H9 (cell line): ENCODE data around the gene CDH26. TPM values are rescaled to one million over a fixed set of nuclear protein-coding genes. Genes with fewer than 3 reads are reported as not detected.

Experiments used
- DNase-seq: peaks from one replicate; pipeline ENCODE4 v3.0.0-alpha.2; 2017
- H2AFZ ChIP-seq: one replicate; pipeline ENCODE4 v1.6.1; 2013; ENCODE audit warnings: mild to moderate bottlenecking, low read length, control low read depth, moderate library complexity
- H2AK5ac ChIP-seq: 2 replicates; pipeline ENCODE4 v1.6.1; 2013; ENCODE audit warnings: low read length, control low read depth, mixed read lengths; ENCODE audit not compliant: insufficient read length
- H2BK120ac ChIP-seq: one replicate; pipeline ENCODE4 v1.6.1; 2013; ENCODE audit warnings: low read depth, mild to moderate bottlenecking, low read length, control low read depth, inconsistent platforms; ENCODE audit not compliant: poor library complexity, severe bottlenecking
- H2BK12ac ChIP-seq: 2 replicates; pipeline ENCODE4 v1.6.1; 2013; ENCODE audit warnings: low read length, control low read depth, mixed read lengths, low read depth; ENCODE audit not compliant: insufficient read length
- H2BK15ac ChIP-seq: 2 replicates; pipeline ENCODE4 v1.6.1; 2013; ENCODE audit warnings: low read depth, low read length, control low read depth
- H2BK20ac ChIP-seq: one replicate; pipeline ENCODE4 v1.6.1; 2013; ENCODE audit warnings: low read depth, mild to moderate bottlenecking, low read length, control low read depth, inconsistent platforms; ENCODE audit not compliant: poor library complexity, severe bottlenecking
- H2BK5ac ChIP-seq: 2 replicates; pipeline ENCODE4 v1.6.1; 2013; ENCODE audit warnings: low read length, control low read depth, mixed read lengths; ENCODE audit not compliant: insufficient read length
- H3K14ac ChIP-seq: 2 replicates; pipeline ENCODE4 v1.6.1; 2013; ENCODE audit warnings: low read length, control low read depth; ENCODE audit not compliant: insufficient read depth
- H3K18ac ChIP-seq: 2 replicates; pipeline ENCODE4 v1.6.1; 2013; ENCODE audit warnings: low read depth, mild to moderate bottlenecking, mixed read lengths, low read length, control low read depth; ENCODE audit not compliant: insufficient read length
- H3K23ac ChIP-seq: 2 replicates; pipeline ENCODE4 v1.6.1; 2013; ENCODE audit warnings: low read length, control low read depth, mixed read lengths, low read depth; ENCODE audit not compliant: insufficient read length
- H3K23me2 ChIP-seq: 2 replicates; pipeline ENCODE4 v1.6.1; 2013; ENCODE audit warnings: low read depth, mild to moderate bottlenecking, mixed read lengths, low read length, control low read depth; ENCODE audit not compliant: insufficient read length, poor library complexity, severe bottlenecking
- H3K27ac ChIP-seq: 2 replicates; pipeline ENCODE4 v1.5.1; 2013; ENCODE audit warnings: low read length, control low read depth, mixed read lengths, low read depth; ENCODE audit not compliant: insufficient read length
- H3K27me3 ChIP-seq: 2 replicates; pipeline ENCODE4 v1.6.1; 2013; ENCODE audit warnings: low read length, control low read depth, inconsistent platforms; ENCODE audit not compliant: insufficient read depth
- H3K4ac ChIP-seq: 2 replicates; pipeline ENCODE4 v1.6.1; 2013; ENCODE audit warnings: low read depth, mild to moderate bottlenecking, control low read depth, inconsistent platforms, low read length, moderate library complexity
- H3K4me1 ChIP-seq: 2 replicates; pipeline ENCODE4 v1.6.1; 2013; ENCODE audit warnings: low read length, control low read depth, inconsistent platforms; ENCODE audit not compliant: insufficient read depth
- H3K4me2 ChIP-seq: 2 replicates; pipeline ENCODE4 v1.6.1; 2013; ENCODE audit warnings: low read length, control low read depth, mixed read lengths; ENCODE audit not compliant: insufficient read length, insufficient read depth
- H3K56ac ChIP-seq: 2 replicates; pipeline ENCODE4 v1.6.1; 2013; ENCODE audit warnings: low read depth, mild to moderate bottlenecking, mixed read lengths, low read length, control low read depth; ENCODE audit not compliant: insufficient read length
- H3K79me1 ChIP-seq: 2 replicates; pipeline ENCODE4 v1.6.1; 2013; ENCODE audit warnings: low read depth, mild to moderate bottlenecking, moderate library complexity, low read length, control low read depth, inconsistent platforms; ENCODE audit not compliant: insufficient read depth, poor library complexity, severe bottlenecking
- H3K79me2 ChIP-seq: 2 replicates; pipeline ENCODE4 v1.6.1; 2013; ENCODE audit warnings: low read length, control low read depth, inconsistent platforms; ENCODE audit not compliant: insufficient read depth
- H3K9ac ChIP-seq: 2 replicates; pipeline ENCODE4 v1.6.1; 2013; ENCODE audit warnings: low read length, control low read depth, mixed read lengths; ENCODE audit not compliant: insufficient read length; ENCODE audit errors: extremely low read depth
- H3K9me3 ChIP-seq: one replicate; pipeline ENCODE4 v1.6.1; 2013; ENCODE audit warnings: low read depth, low read length, inconsistent platforms; ENCODE audit not compliant: control insufficient read depth
- H3T11ph ChIP-seq: one replicate; pipeline ENCODE4 v1.6.1; 2013; ENCODE audit warnings: mild to moderate bottlenecking, low read length, control low read depth, inconsistent platforms
- H4K20me1 ChIP-seq: one replicate; pipeline ENCODE4 v1.6.1; 2013; ENCODE audit not compliant: control insufficient read depth, insufficient read length, insufficient read depth
- H4K5ac ChIP-seq: 2 replicates; pipeline ENCODE4 v1.6.1; 2013; ENCODE audit warnings: low read depth, mild to moderate bottlenecking, mixed read lengths, low read length, control low read depth; ENCODE audit not compliant: insufficient read length
- H4K8ac ChIP-seq: replicated peaks from 2 replicates; pipeline ENCODE4 v1.6.1; 2013; ENCODE audit warnings: low read length, control low read depth, mixed read lengths, low read depth; ENCODE audit not compliant: insufficient read length
- H4K91ac ChIP-seq: 2 replicates; pipeline ENCODE4 v1.6.1; 2013; ENCODE audit warnings: low read depth, mild to moderate bottlenecking, moderate library complexity, mixed read lengths, low read length, control low read depth; ENCODE audit not compliant: insufficient read length
- H3K27ac Mint-ChIP-seq, 3 experiments: 2 replicates in 2 of 3; 3 replicates in 1 of 3; pipeline ENCODE4 v1.8.0; 2020 to 2021; ENCODE audit warnings: mixed read lengths in 3 of 3, mild to moderate bottlenecking in 1 of 3, moderate library complexity in 1 of 3
- H3K27me3 Mint-ChIP-seq: 2 replicates; pipeline ENCODE4 v1.8.0; 2021; ENCODE audit warnings: low read depth, mild to moderate bottlenecking, moderate library complexity, mixed read lengths
- H3K36me3 Mint-ChIP-seq, 3 experiments: 2 replicates in 2 of 3; 3 replicates in 1 of 3; pipeline ENCODE4 v1.8.0; 2020 to 2021; ENCODE audit warnings: low read depth in 3 of 3, mixed read lengths in 3 of 3; ENCODE audit not compliant: insufficient read depth in 1 of 3
- H3K4me1 Mint-ChIP-seq, 2 experiments: 2 replicates each; pipeline ENCODE4 v1.8.0; 2020; ENCODE audit warnings: mixed read lengths in 2 of 2
- H3K4me3 Mint-ChIP-seq, 2 experiments: 2 replicates in 1 of 2; 3 replicates in 1 of 2; pipeline ENCODE4 v1.8.0; 2020 to 2021; ENCODE audit warnings: mild to moderate bottlenecking in 2 of 2, mixed read lengths in 2 of 2, moderate library complexity in 1 of 2
- H3K9me3 Mint-ChIP-seq, 2 experiments: 2 replicates in 1 of 2; 3 replicates in 1 of 2; pipeline ENCODE4 v1.8.0; 2020; ENCODE audit warnings: mild to moderate bottlenecking in 2 of 2, mixed read lengths in 2 of 2, moderate library complexity in 1 of 2
- WGBS: extraction: QIAGEN DNeasy Blood & Tissue Kit; methylation state at CpG from one replicate; pipeline ENCODE4 v1.1.7; 2013; ENCODE audit warnings: missing lambda C conversion rate, low lambda C conversion rate, mixed read lengths; ENCODE audit not compliant: insufficient read length; ENCODE audit errors: extremely low coverage; 5-methylcytosine and 5-hydroxymethylcytosine counted together
- total RNA-seq: library from RNA; stranded (reverse); gene quantifications from 2 replicates; pipeline ENCODE4 v1.2.1, GENCODE V29; 2021
- TF ChIP-seq, protein P1 (sequence below): fragments of 200-600 bp; sonication (generic); conservative IDR thresholded peaks from 3 replicates; pipeline ENCODE4 v1.8.0; 2021; ENCODE audit warnings: antibody characterized with exemption, mild to moderate bottlenecking

The CDH26 gene
- total RNA-seq, 1 experiment from 2014 or later = 0.79 TPM

GRCh38 chr20:60000271-60001042 is 42.2 kb downstream of the CDH26 start:
- no peak overlapping the region for H3K27ac Mint-ChIP-seq

More at GRCh38 chr20:60000271-60001042, 42.2 kb downstream of the CDH26 start:
- no peak overlapping the region for H2BK120ac ChIP-seq
- H4K20me1 ChIP-seq = no peaks in the 10 kb centered on the region
- no peaks in the 10 kb centered on the region for H3K79me2 ChIP-seq
- no peaks in the 10 kb centered on the region for H3K9me3 ChIP-seq
- no peak overlapping the region for H3T11ph ChIP-seq
- H3K9me3 Mint-ChIP-seq = no peaks in the 10 kb centered on the region
- no peak overlapping the region for H4K91ac ChIP-seq
- H3K4me1 ChIP-seq = no peaks in the 10 kb centered on the region
- no peak overlapping the region for H2BK12ac ChIP-seq
- no peak overlapping the region for H2BK15ac ChIP-seq
- peaks cover 2% of the 10 kb centered on the region; the same call in 1 of the 2 replicates for H3K27me3 Mint-ChIP-seq
- DNase-seq = no peak
- no peak overlapping the region for H3K18ac ChIP-seq
- no peak overlapping the region for H3K4ac ChIP-seq
- H2AFZ ChIP-seq = no peak overlapping the region
- H2BK5ac ChIP-seq = no peak overlapping the region
- H3K27me3 ChIP-seq = no peaks in the 10 kb centered on the region
- H3K79me1 ChIP-seq = no peaks in the 10 kb centered on the region
- H3K4me3 Mint-ChIP-seq = no peak overlapping the region
- H3K4me2 ChIP-seq = no peak overlapping the region
- no peaks in the 10 kb centered on the region for H3K23me2 ChIP-seq
- no peak overlapping the region for H3K27ac ChIP-seq
- no peak overlapping the region for H3K14ac ChIP-seq
- H2AK5ac ChIP-seq = no peak overlapping the region
- H3K36me3 Mint-ChIP-seq = no peaks in the 10 kb centered on the region
- H2BK20ac ChIP-seq = no peak overlapping the region
- no CpG with 5 or more reads among the region's 8 CpGs for WGBS
- no peak overlapping the region for H3K23ac ChIP-seq
- H3K56ac ChIP-seq = no peak overlapping the region
- H3K9ac ChIP-seq = no peak overlapping the region
- no peak overlapping the region for H4K8ac ChIP-seq
- H3K4me1 Mint-ChIP-seq = peaks cover 10 to 11% of the 10 kb centered on the region in 2 experiments
- TF ChIP-seq, protein P1, sequence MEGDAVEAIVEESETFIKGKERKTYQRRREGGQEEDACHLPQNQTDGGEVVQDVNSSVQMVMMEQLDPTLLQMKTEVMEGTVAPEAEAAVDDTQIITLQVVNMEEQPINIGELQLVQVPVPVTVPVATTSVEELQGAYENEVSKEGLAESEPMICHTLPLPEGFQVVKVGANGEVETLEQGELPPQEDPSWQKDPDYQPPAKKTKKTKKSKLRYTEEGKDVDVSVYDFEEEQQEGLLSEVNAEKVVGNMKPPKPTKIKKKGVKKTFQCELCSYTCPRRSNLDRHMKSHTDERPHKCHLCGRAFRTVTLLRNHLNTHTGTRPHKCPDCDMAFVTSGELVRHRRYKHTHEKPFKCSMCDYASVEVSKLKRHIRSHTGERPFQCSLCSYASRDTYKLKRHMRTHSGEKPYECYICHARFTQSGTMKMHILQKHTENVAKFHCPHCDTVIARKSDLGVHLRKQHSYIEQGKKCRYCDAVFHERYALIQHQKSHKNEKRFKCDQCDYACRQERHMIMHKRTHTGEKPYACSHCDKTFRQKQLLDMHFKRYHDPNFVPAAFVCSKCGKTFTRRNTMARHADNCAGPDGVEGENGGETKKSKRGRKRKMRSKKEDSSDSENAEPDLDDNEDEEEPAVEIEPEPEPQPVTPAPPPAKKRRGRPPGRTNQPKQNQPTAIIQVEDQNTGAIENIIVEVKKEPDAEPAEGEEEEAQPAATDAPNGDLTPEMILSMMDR = no peak
- no peak overlapping the region for H4K5ac ChIP-seq
